KMS-11 (cell line): Measurements from ENCODE around the gene RHBDD3.
A peak's percentile ranks its signal among the peaks of the same experiment; 100 is the strongest.

Experiments used
- H2AFZ ChIP-seq: fragments of 200-600 bp; sonication (generic); 2 replicates; pipeline ENCODE4 v1.6.1; 2016; ENCODE audit warnings: antibody characterized with exemption, mixed run types, low read depth
- H3K27ac ChIP-seq: fragments of 200-600 bp; sonication (generic); 2 replicates; pipeline ENCODE4 v1.6.1; 2016; ENCODE audit warnings: mild to moderate bottlenecking, mixed run types
- H3K27me3 ChIP-seq: fragments of 200-600 bp; sonication (generic); 2 replicates; pipeline ENCODE4 v1.6.1; 2017; ENCODE audit warnings: mild to moderate bottlenecking, low read depth, mixed run types, moderate library complexity; ENCODE audit not compliant: insufficient read depth
- H3K36me3 ChIP-seq: fragments of 200-600 bp; sonication (generic); 2 replicates; pipeline ENCODE4 v1.6.1; 2017; ENCODE audit warnings: mild to moderate bottlenecking, mixed run types; ENCODE audit not compliant: insufficient read depth
- H3K4me1 ChIP-seq: fragments of 200-600 bp; sonication (generic); 2 replicates; pipeline ENCODE4 v1.6.1; 2016; ENCODE audit warnings: mild to moderate bottlenecking, low read depth, mixed run types; ENCODE audit not compliant: poor library complexity, severe bottlenecking
- H3K4me2 ChIP-seq: fragments of 200-600 bp; sonication (generic); 2 replicates; pipeline ENCODE4 v1.7.0; 2016; ENCODE audit warnings: mild to moderate bottlenecking, mixed run types
- H3K4me3 ChIP-seq: fragments of 200-600 bp; sonication (generic); IDR thresholded peaks from 2 replicates; pipeline ENCODE4 v1.6.1; 2017; ENCODE audit warnings: low read depth, low read length, mixed read lengths; ENCODE audit not compliant: insufficient read depth
- H3K79me2 ChIP-seq: fragments of 200-600 bp; sonication (generic); 2 replicates; pipeline ENCODE4 v1.6.1; 2016; ENCODE audit warnings: low read depth, mixed run types; ENCODE audit not compliant: insufficient read depth
- H3K9ac ChIP-seq: fragments of 200-600 bp; sonication (generic); 2 replicates; pipeline ENCODE4 v1.6.1; 2016; ENCODE audit warnings: mild to moderate bottlenecking, mixed run types
- H4K20me1 ChIP-seq: fragments of 200-600 bp; sonication (generic); 2 replicates; pipeline ENCODE4 v1.6.1; 2016; ENCODE audit warnings: mild to moderate bottlenecking, mixed run types; ENCODE audit not compliant: insufficient read depth
- CTCF ChIP-seq: fragments of 200-600 bp; sonication (generic); conservative IDR thresholded peaks from 2 replicates; pipeline ENCODE4 v1.6.1; 2017; ENCODE audit warnings: low read depth, mild to moderate bottlenecking, antibody characterized with exemption, low read length, moderate library complexity, mixed read lengths

Gene RHBDD3

GRCh38 chr22:29284196-29284595 lies 16.4 kb upstream of the RHBDD3 start:
- Histone ChIP-seq H3K4me1 (peaks cover 12% of the 10 kb centered on the region), H2AFZ (no peak overlapping the region), H3K4me3 (no peak overlapping the region), H3K9ac (no peak overlapping the region), H3K27me3 (no peaks in the 10 kb centered on the region), H3K4me2 (no peak overlapping the region), H3K79me2 (peaks cover 97% of the 10 kb centered on the region), H4K20me1 (peaks cover 24% of the 10 kb centered on the region), H3K36me3 (peaks cover 20% of the 10 kb centered on the region; the same call in 1 of the 2 replicates), H3K27ac (no peak overlapping the region)
- no peak for TF ChIP-seq CTCF

- no peak for TF ChIP-seq CTCF
- H2AFZ ChIP-seq = no peak overlapping the region
- peaks cover 57% of the 10 kb centered on the region for H4K20me1 ChIP-seq
Measured at GRCh38 chr22:29277927-29278326, 10.1 kb upstream of the RHBDD3 start.

GRCh38 chr22:29275819-29276565 lies 8.2 kb upstream of the RHBDD3 start:
- H4K20me1 ChIP-seq = peaks cover 75% of the 10 kb centered on the region
- H2AFZ ChIP-seq = no peak overlapping the region
- H3K9ac ChIP-seq = no peak overlapping the region
- H3K4me2 ChIP-seq = peak overlapping the region; percentile 6; the same call in 1 of the 2 replicates
- peaks cover 100% of the 10 kb centered on the region for H3K79me2 ChIP-seq
- peaks cover 37% of the 10 kb centered on the region; the same call in 1 of the 2 replicates for H3K36me3 ChIP-seq
- no peak for TF ChIP-seq CTCF
- H3K4me3 ChIP-seq = no peak overlapping the region
- peak overlapping the region; percentile 3; the same call in 1 of the 2 replicates for H3K27ac ChIP-seq
- no peaks in the 10 kb centered on the region for H3K27me3 ChIP-seq
- H3K4me1 ChIP-seq = peaks cover 66% of the 10 kb centered on the region

More at GRCh38 chr22:29277927-29278326, 10.1 kb upstream of the RHBDD3 start:
- peak overlapping the region; percentile 5; the same call in 1 of the 2 replicates for H3K27ac ChIP-seq
- H3K4me3 ChIP-seq = no peak overlapping the region
- no peak overlapping the region for H3K4me2 ChIP-seq
- H3K27me3 ChIP-seq = no peaks in the 10 kb centered on the region
- peaks cover 36% of the 10 kb centered on the region; the same call in 1 of the 2 replicates for H3K36me3 ChIP-seq
- peaks cover 48% of the 10 kb centered on the region for H3K4me1 ChIP-seq
- H3K79me2 ChIP-seq = peaks cover 99% of the 10 kb centered on the region
- H3K9ac ChIP-seq = no peak overlapping the region

- H3K4me3 ChIP-seq = no peak overlapping the region
- peaks cover 81% of the 10 kb centered on the region for H4K20me1 ChIP-seq
- H3K79me2 ChIP-seq = peaks cover 100% of the 10 kb centered on the region
Measured at GRCh38 chr22:29275167-29275566, 7.4 kb upstream of the RHBDD3 start.

More at GRCh38 chr22:29275167-29275566, 7.4 kb upstream of the RHBDD3 start:
- Histone ChIP-seq H3K4me1 (peaks cover 74% of the 10 kb centered on the region), H3K4me2 (no peak overlapping the region), H3K27me3 (no peaks in the 10 kb centered on the region), H3K36me3 (peaks cover 46% of the 10 kb centered on the region; the same call in 1 of the 2 replicates), H3K9ac (no peak overlapping the region), H3K27ac (no peak overlapping the region), H2AFZ (no peak overlapping the region)
- no peak for TF ChIP-seq CTCF
